Activated naive CD8-positive, alpha-beta T cell treated with anti-CD3 and anti-CD28 coated beads, Interleukin-2, amount 50 U/mL, for 24 hours (primary cell): ENCODE measurements around the gene FMN1.

ENCODE experiments used
- ATAC-seq: fragments of 150-1000 bp; cut with Tn5 transposase; one replicate; pipeline ENCODE4 v1.10.0; 2021
- DNase-seq: peaks from one replicate; pipeline ENCODE4 v3.0.0; 2021
- H3K27ac Mint-ChIP-seq: one replicate; pipeline ENCODE4 v1.8.0; 2021; ENCODE audit warnings: mild to moderate bottlenecking, mixed read lengths
- H3K27me3 Mint-ChIP-seq: one replicate; pipeline ENCODE4 v1.8.0; 2021; ENCODE audit warnings: mixed read lengths
- H3K36me3 Mint-ChIP-seq: one replicate; pipeline ENCODE4 v1.8.0; 2021; ENCODE audit warnings: low read depth, mixed read lengths
- H3K4me1 Mint-ChIP-seq: one replicate; pipeline ENCODE4 v1.8.0; 2021; ENCODE audit warnings: mixed read lengths
- H3K4me3 Mint-ChIP-seq: one replicate; pipeline ENCODE4 v1.8.0; 2021; ENCODE audit warnings: mild to moderate bottlenecking, moderate library complexity, mixed read lengths
- H3K9me3 Mint-ChIP-seq: one replicate; pipeline ENCODE4 v1.8.0; 2021; ENCODE audit warnings: mixed read lengths

FMN1 gene

DNA sequence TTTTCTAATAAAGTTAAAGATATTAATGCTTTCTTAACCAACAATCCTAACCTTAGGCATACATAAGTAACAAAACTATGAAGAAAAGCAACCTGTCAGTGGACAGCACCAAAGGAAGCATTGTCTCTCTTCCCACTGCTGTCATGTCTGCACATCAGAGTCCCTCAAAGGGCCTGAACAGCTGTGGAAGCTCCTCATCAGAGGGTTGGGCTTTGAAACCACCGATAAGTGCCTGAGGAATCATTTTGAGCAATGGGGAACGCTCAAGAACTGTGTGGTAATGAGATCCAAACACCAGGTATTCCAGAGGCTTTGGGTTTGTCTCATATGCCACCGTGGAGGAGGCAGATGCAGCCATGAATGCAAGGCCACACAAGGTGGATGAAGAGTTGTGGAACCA lies 182.5 kb downstream of the FMN1 start:
- H3K4me1 Mint-ChIP-seq: peaks cover 7% of the 10 kb centered on the region
- no peak overlapping the region for H3K4me3 Mint-ChIP-seq
- no peak overlapping the region for H3K27ac Mint-ChIP-seq
- DNase-seq (no peak), ATAC-seq (no peak)
- H3K27me3 Mint-ChIP-seq: peaks cover 4% of the 10 kb centered on the region
- no peaks in the 10 kb centered on the region for H3K36me3 Mint-ChIP-seq
- peaks cover 3% of the 10 kb centered on the region for H3K9me3 Mint-ChIP-seq

DNA sequence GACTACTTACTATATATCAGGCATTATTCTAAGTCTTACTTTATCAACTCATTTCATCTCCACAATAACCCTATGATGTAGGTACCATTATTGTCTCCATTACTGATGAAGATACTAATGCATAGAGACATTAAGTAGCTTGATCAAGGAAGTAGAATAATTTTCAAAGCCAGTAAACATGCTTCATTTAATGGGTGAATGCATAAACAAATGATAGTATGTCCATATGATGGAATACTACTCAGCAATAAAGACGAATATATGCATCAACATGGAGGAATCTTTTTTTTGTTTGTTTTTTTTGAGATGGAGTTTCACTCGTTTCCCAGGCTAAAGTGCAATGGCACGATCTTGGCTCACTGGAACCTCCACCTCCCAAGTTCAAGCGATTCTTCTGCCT lies 184.9 kb downstream of the FMN1 start:
- ATAC-seq (no peak), DNase-seq (no peak)
- Mint-ChIP-seq H3K36me3 (no peaks in the 10 kb centered on the region), H3K27me3 (peaks cover 13% of the 10 kb centered on the region), H3K4me3 (no peak overlapping the region), H3K9me3 (peaks cover 3% of the 10 kb centered on the region), H3K4me1 (peaks cover 7% of the 10 kb centered on the region), H3K27ac (no peak overlapping the region)

DNA sequence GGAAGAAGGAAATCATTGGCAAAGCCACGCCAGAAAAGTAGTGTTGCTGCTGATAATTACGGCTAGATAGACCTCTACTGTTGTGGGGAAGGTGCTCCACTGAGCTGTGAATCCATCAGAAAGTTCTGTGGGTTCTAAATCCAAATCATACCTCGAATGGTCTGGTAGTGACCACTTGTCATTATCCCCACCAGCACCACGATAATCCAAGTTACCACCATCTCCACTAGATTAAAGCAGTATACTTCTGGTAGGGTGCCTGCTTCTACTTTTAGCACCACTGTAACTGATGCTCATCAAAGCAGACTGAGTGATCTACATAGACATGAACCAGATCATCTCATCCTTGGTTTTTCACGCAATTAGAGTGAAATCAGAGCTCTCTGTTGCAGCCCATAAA lies 185.5 kb downstream of the FMN1 start:
- DNase-seq (no peak), ATAC-seq (no peak)
- H3K27me3 Mint-ChIP-seq: peaks cover 11% of the 10 kb centered on the region
- H3K36me3 Mint-ChIP-seq: no peaks in the 10 kb centered on the region
- peaks cover 3% of the 10 kb centered on the region for H3K9me3 Mint-ChIP-seq
- no peak overlapping the region for H3K4me3 Mint-ChIP-seq
- H3K4me1 Mint-ChIP-seq: peaks cover 5% of the 10 kb centered on the region
- no peak overlapping the region for H3K27ac Mint-ChIP-seq

DNA sequence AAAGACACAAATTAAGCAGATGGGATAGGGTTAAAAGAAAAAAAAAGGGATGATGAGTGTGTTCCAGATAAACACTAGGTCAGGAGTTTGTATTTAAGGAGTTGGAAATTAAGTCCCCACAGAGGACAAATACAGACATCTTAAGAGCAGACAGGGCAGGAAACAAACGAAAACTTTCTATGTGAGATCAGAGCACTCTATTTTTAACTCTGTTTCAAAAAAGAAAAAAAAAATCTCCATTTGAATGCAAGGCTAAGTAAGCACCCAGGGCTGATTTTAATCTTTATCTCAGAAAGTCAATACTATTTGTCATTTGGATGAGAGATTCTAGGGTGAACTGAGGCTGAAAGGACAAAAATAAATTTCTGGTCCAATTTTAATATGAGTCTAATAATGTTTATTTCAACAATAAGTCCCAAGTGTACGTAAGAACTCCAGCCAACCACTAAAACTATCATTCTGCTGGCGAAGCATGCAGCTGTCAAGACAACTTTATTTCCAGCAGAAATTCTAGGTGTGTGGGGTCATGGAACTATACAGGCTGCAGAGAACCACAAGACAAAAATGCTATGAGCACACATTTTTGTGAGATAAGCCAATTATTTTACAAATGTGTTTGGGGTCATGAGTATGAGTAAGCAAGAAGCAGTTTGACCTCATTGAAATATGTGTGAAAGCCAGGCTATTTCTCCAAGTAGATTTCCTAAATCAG lies 186.1 kb downstream of the FMN1 start:
- no peak overlapping the region for H3K4me3 Mint-ChIP-seq
- DNase-seq: no peak
- peaks cover 3% of the 10 kb centered on the region for H3K9me3 Mint-ChIP-seq
- H3K27ac Mint-ChIP-seq: no peak overlapping the region
- peaks cover 3% of the 10 kb centered on the region for H3K4me1 Mint-ChIP-seq
- peaks cover 11% of the 10 kb centered on the region for H3K27me3 Mint-ChIP-seq
- ATAC-seq: no peak
- no peaks in the 10 kb centered on the region for H3K36me3 Mint-ChIP-seq

DNA sequence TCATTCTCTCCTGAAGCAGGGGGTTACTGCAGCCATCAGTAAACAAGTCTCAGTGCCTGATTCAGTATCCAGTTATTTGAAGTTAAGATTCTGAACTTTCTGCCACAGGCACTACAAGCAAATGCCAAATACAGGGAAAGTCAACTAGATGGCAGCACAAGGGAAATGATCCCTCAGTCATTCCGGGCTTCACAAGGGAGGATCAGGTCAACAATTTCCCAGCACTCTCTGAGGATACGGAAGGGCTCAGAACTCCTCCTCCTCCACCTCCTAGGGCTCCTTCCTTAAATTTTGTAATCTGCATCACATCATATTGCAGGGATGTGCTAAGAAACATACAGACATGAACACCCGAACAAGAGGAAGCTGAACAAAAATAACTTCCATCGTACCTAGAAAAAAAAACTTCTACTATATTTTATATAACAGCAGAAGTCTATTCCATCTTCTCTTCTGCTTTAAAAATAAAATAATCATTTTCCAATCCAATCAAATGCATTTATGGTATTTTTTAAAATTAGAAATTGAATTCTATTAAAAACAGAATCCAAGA lies 187.1 kb downstream of the FMN1 start:
- ATAC-seq (no peak), DNase-seq (no peak)
- H3K4me1 Mint-ChIP-seq: peaks cover 3% of the 10 kb centered on the region
- H3K9me3 Mint-ChIP-seq: peaks cover 3% of the 10 kb centered on the region
- peaks cover 9% of the 10 kb centered on the region for H3K27me3 Mint-ChIP-seq
- H3K4me3 Mint-ChIP-seq: no peak overlapping the region
- no peaks in the 10 kb centered on the region for H3K36me3 Mint-ChIP-seq
- no peak overlapping the region for H3K27ac Mint-ChIP-seq

DNA sequence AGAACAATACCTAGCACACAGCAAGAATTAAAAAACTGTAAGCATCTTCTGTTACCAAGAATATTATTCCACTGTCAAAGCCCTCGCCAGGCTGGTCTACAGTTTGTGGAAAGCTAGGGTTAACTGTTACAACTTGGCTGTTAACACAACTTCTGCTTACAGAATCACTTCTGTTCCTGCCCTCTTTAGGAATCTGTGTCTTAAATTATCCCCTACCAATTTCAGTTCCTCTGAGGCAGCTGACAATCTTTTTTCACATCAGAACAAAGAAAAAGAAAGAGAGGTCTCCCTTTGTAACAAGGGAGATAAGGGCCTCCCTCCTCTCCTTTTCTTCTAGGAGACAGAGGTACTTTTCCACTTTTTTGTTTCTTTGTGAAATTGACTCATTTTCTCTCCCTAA lies 188.9 kb downstream of the FMN1 start:
- Mint-ChIP-seq H3K27me3 (peaks cover 9% of the 10 kb centered on the region), H3K27ac (no peak overlapping the region), H3K4me3 (no peak overlapping the region), H3K4me1 (peaks cover 3% of the 10 kb centered on the region), H3K36me3 (no peaks in the 10 kb centered on the region), H3K9me3 (peaks cover 3% of the 10 kb centered on the region)
- ATAC-seq: no peak
- no peak for DNase-seq

DNA sequence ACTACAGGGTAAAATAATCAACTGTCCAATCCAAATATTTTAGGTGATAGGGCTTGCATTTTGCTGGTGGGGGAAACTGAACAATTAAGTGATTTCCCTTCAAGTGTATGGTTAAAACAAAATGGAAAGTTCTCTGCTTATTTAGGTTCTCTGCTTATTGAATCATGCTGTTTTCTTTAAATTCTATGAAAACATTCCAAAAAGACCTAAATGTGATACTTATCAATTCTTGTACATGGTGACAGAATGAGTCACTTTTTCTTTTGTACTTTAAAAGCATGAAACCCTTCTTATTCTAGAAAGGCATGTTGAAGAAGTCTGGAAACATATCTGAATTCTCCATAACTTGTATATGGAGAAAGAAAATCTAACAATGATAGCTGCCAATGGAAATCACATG lies 192.6 kb downstream of the FMN1 start:
- peaks cover 12% of the 10 kb centered on the region for H3K27me3 Mint-ChIP-seq
- ATAC-seq: no peak
- no peaks in the 10 kb centered on the region for H3K4me1 Mint-ChIP-seq
- DNase-seq: no peak
- H3K27ac Mint-ChIP-seq: no peak overlapping the region
- H3K4me3 Mint-ChIP-seq: no peak overlapping the region
- no peaks in the 10 kb centered on the region for H3K36me3 Mint-ChIP-seq
- H3K9me3 Mint-ChIP-seq: no peaks in the 10 kb centered on the region

DNA sequence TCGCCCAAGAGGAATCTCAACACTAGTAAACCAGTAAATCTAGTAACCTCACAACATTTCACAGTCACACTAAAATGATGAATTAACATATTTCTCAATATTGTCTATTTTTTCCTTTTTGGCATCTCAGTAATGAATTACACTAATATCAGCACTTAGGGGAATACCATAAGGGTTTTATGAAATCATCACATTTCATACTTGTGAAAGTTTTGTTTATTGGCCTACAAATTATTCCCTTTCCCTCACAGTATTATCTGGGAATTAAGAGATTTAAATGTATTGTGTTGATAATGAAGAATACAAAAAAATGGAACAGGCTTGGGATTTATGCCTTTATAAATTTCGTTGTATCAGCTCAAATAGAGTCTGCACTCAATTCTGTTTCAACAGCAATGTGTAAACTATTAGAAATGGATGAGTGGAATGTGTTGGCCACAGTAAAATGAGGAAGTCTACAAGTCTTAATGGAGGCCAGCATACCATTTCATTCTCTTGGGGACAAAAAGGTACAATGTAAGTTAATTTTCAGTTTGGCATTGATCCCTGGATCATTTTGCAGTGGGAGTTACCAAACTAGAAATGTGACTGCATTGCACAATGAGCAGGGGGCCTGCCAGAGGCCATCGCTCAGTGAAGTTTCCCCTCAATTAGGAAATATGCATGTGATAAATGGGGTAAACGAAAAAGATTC lies 195.4 kb downstream of the FMN1 start:
- Mint-ChIP-seq H3K9me3 (no peaks in the 10 kb centered on the region), H3K4me1 (no peaks in the 10 kb centered on the region), H3K36me3 (no peaks in the 10 kb centered on the region), H3K27ac (no peak overlapping the region), H3K27me3 (peaks cover 3% of the 10 kb centered on the region), H3K4me3 (no peak overlapping the region)
- ATAC-seq: no peak
- no peak for DNase-seq

DNA sequence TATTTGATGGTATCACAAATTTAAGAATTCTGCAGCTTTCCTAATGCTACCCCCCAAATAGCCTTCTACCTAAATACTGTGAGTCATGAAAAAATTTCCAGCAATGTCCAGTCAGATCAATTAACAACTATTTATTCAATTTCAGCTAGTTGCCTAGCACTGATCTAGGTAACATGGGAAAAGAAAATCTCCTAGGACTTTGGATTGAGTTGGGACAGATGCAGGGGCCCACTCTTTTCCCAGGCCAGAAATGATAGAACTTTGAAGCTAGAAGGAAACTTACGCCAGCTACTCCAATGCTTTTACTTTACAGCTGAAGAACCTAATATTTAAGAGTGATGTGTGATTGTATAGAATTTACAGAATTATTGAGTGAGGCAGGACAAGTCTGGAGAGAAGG lies 196.3 kb downstream of the FMN1 start:
- ATAC-seq (no peak), DNase-seq (no peak)

DNA sequence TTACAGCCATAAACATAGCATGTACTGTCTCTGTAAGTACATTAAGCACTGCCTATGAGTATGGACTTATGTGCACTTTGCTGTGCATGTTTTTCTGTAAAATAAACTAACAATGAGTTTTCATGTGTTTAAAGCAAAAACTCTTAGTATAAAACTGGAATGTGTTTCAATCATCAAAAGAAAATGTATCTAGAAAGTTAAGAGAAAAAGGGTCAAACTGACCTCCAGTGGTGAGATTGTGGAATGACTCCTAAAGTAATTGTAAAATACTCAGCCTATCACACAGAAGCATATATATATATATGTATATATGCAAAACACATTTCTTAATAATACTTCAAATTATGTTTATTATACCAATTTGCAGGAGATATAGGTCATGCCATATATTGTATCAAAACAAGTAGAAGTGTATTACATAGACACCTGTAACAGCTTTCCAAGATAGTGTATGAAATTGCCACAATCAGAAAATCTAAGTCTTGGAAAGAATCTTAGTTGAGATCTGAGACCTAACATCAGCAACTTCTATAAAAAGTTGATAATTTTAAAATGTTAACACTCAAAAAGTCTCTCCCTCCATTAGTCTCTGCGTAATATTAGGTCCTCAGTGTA lies 199.6 kb downstream of the FMN1 start:
- H3K27me3 Mint-ChIP-seq: peaks cover 2% of the 10 kb centered on the region
- no peak for ATAC-seq
- H3K4me3 Mint-ChIP-seq: no peak overlapping the region
- H3K9me3 Mint-ChIP-seq: no peaks in the 10 kb centered on the region
- no peaks in the 10 kb centered on the region for H3K4me1 Mint-ChIP-seq
- DNase-seq: no peak
- no peak overlapping the region for H3K27ac Mint-ChIP-seq
- H3K36me3 Mint-ChIP-seq: no peaks in the 10 kb centered on the region

More for the DNA sequence above, 196.3 kb downstream of the FMN1 start:
- Mint-ChIP-seq H3K4me3 (no peak overlapping the region), H3K9me3 (no peaks in the 10 kb centered on the region), H3K27ac (no peak overlapping the region), H3K4me1 (no peaks in the 10 kb centered on the region), H3K36me3 (no peaks in the 10 kb centered on the region), H3K27me3 (peaks cover 3% of the 10 kb centered on the region)

DNA sequence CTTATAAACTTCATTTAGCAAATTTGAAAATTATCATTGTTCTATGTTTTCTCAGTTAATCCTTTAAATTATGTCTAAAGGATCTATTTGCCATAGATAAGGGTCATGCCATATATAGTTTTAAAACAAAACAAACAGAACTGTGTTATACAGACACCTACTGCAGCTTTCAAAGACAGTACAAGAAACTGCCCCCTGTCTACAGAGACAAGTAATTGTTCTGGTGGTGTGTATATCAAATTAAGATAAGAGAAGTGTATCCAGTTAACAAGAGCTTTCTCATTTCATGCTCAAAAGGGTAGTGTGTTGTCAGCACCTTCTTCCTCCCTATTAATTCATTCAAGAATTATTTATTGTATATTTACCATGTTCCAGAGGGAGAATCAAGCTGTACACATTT lies 201.2 kb downstream of the FMN1 start:
- Mint-ChIP-seq H3K27me3 (no peaks in the 10 kb centered on the region), H3K27ac (no peak overlapping the region), H3K36me3 (no peaks in the 10 kb centered on the region), H3K9me3 (no peaks in the 10 kb centered on the region), H3K4me1 (no peaks in the 10 kb centered on the region), H3K4me3 (no peak overlapping the region)
- DNase-seq: no peak
- ATAC-seq: no peak

DNA sequence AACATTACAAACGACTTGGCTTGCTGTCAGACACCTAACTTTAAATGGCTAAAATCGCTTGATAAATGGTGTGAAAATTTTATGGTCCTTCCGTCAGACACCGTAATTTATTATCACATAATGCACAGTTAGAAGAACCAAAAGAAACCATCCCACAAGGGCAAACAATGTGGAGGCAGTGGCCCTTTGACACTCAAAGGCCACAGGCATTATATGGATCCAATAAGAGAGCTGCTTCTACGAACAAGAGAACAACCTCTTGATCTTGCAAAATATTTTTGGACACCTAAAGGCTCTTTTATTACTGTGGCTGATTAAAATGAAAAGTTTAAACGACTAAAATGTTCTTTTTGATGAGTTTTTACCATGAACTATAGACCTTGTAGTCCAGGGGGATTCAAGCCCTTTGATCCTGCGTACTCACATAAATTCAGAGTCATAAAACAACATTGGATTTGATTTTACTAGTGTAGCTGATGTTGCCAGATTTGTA lies 202.8 kb downstream of the FMN1 start:
- Mint-ChIP-seq H3K4me1 (no peaks in the 10 kb centered on the region), H3K4me3 (no peak overlapping the region), H3K27ac (no peak overlapping the region)

DNA sequence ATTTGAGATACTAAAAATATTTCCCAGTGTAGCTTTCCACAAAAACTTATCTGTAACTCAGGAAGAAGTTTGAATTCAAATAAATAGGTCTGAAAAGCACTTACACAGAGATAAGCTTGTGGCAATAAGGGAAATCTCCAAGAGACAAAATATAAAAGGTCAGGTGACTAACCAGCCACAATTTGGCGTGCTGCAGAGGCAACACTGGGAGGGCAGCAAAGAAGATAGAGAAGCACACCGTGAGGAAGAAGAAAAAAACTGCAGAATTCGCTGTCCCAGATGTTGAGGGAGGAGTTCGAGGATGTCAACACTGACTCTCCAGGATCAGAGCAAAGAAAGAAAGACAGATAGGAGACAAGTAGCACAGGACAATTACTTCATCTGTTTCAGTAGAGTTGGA lies 204.4 kb downstream of the FMN1 start:
- Mint-ChIP-seq H3K4me3 (no peak overlapping the region), H3K27ac (no peak overlapping the region), H3K9me3 (no peaks in the 10 kb centered on the region), H3K27me3 (no peaks in the 10 kb centered on the region), H3K4me1 (no peaks in the 10 kb centered on the region), H3K36me3 (no peaks in the 10 kb centered on the region)
- DNase-seq (no peak), ATAC-seq (no peak)

More for the DNA sequence above, 202.8 kb downstream of the FMN1 start:
- ATAC-seq: no peak
- Mint-ChIP-seq H3K9me3 (no peaks in the 10 kb centered on the region), H3K36me3 (no peaks in the 10 kb centered on the region), H3K27me3 (no peaks in the 10 kb centered on the region)
- DNase-seq: no peak

DNA sequence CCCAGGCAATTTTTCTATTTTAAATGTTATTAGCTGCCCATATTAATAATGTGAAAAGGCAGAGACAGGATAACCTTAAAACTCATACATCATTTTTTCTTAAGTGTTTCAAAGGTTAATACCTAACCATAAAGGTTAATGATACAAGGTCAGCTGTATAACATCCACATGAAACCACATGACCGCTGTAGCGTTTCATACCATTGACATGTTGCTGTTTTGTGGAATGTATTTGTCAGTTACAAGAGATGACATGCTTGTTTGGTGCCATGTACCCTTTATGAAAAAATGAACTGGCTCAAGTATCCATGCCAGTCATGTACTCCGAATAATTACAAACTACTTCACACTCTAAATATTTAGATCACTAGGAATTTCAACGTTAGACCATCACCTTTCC lies 207.4 kb downstream of the FMN1 start:
- Mint-ChIP-seq H3K4me3 (no peak overlapping the region), H3K9me3 (no peaks in the 10 kb centered on the region), H3K4me1 (no peaks in the 10 kb centered on the region), H3K27ac (no peak overlapping the region), H3K36me3 (no peaks in the 10 kb centered on the region), H3K27me3 (peaks cover 4% of the 10 kb centered on the region)
- ATAC-seq (no peak), DNase-seq (no peak)

DNA sequence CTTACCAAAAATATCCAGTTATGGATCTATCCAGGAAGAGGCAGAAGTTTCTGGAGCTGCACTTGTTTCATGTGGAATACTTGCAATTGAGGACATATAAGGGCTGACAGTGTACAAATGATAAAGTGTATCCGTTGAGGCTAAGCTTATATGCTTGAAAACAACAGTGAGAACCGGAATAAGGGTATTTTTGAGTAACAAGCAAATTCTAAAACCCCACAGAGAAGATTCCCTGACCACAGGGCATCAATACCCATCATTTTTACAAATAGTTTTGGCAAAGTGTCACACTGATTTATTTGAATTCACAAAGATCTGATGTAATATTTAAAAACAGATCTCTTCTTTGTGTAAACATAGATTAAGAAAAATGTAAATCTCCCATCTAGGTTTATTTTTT lies 208.4 kb downstream of the FMN1 start:
- no peaks in the 10 kb centered on the region for H3K36me3 Mint-ChIP-seq
- H3K4me1 Mint-ChIP-seq: no peaks in the 10 kb centered on the region
- no peak overlapping the region for H3K4me3 Mint-ChIP-seq
- no peaks in the 10 kb centered on the region for H3K9me3 Mint-ChIP-seq
- no peak for ATAC-seq
- peaks cover 4% of the 10 kb centered on the region for H3K27me3 Mint-ChIP-seq
- DNase-seq: no peak
- H3K27ac Mint-ChIP-seq: no peak overlapping the region
